ENCODE data around the gene NANS.

GRCh38 chr9:98130576-98131228, 74.2 kb downstream of the NANS start:
- TF ChIP-seq POLR2A (IDR thresholded peaks at IDR 0.05) (no peak), CTCF (IDR thresholded peaks at IDR 0.05) (no peak)

Measured in tibial nerve (tissue), 3 donors.